ENCODE measurements around the gene CDK12. TPM values are rescaled to one million over a fixed set of nuclear protein-coding genes. Genes with fewer than 3 reads are reported as not detected.

The CDK12 gene
- total RNA-seq, 1 donor from 2014 or later, result 55.7 TPM

DNA sequence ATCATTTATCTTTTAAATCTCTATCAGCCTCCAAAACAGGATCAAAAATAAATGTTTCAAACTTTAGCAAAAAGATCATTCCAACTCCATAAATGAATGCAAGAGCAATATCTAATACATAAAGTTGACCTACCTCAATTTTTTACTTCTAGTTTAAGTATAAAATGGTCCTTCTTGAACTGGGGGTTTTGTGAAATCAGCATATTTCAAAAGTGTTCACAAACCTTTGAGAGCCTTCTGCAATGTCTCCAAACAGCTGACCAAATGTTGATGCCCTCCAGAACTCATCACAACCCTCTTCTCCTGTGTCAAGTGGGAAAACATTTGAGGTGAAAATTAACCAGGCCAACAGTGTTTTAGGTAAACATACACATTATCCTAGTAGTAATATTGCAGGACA is 18.0 kb upstream of the CDK12 start:
- Histone ChIP-seq H3K4me1 (ENCODE audit: insufficient read depth, low read length) (no peaks in the 10 kb centered on the region), H3K27ac (ENCODE audit: low read depth, low read length) (no peak overlapping the region), H3K27me3 (ENCODE audit: insufficient read depth, low read length) (no peaks in the 10 kb centered on the region), H3K9ac (ENCODE audit: low read length) (no peak overlapping the region), H3K79me2 (ENCODE audit: insufficient read depth, low read length) (peaks cover 24% of the 10 kb centered on the region), H2AFZ (ENCODE audit: low read depth, low read length) (no peak overlapping the region), H3K36me3 (ENCODE audit: insufficient read depth, low read length) (peaks cover 50% of the 10 kb centered on the region), H3K4me3 (ENCODE audit: insufficient read depth, low read depth, low read length) (no peak overlapping the region), H3K4me2 (ENCODE audit: low read length) (no peak overlapping the region), H3K9me3 (ENCODE audit: insufficient read depth, low read depth, low read length) (no peaks in the 10 kb centered on the region), H4K20me1 (ENCODE audit: insufficient read depth, low read length) (peaks cover 17% of the 10 kb centered on the region)
- FAIRE-seq, result no peak
- Mint-ChIP-seq H3K9me3 (ENCODE audit: unreplicated experiment) (no peaks in the 10 kb centered on the region), H3K4me3 (ENCODE audit: unreplicated experiment) (no peak overlapping the region), H3K36me3 (ENCODE audit: low read depth, unreplicated experiment) (no peaks in the 10 kb centered on the region), H3K27ac (ENCODE audit: unreplicated experiment) (no peak overlapping the region), H3K4me1 (ENCODE audit: low read depth, unreplicated experiment) (no peaks in the 10 kb centered on the region), H3K27me3 (ENCODE audit: low read depth, unreplicated experiment) (no peaks in the 10 kb centered on the region)
- TF ChIP-seq, protein P1, sequence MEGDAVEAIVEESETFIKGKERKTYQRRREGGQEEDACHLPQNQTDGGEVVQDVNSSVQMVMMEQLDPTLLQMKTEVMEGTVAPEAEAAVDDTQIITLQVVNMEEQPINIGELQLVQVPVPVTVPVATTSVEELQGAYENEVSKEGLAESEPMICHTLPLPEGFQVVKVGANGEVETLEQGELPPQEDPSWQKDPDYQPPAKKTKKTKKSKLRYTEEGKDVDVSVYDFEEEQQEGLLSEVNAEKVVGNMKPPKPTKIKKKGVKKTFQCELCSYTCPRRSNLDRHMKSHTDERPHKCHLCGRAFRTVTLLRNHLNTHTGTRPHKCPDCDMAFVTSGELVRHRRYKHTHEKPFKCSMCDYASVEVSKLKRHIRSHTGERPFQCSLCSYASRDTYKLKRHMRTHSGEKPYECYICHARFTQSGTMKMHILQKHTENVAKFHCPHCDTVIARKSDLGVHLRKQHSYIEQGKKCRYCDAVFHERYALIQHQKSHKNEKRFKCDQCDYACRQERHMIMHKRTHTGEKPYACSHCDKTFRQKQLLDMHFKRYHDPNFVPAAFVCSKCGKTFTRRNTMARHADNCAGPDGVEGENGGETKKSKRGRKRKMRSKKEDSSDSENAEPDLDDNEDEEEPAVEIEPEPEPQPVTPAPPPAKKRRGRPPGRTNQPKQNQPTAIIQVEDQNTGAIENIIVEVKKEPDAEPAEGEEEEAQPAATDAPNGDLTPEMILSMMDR (IDR thresholded peaks at IDR 0.05; ENCODE audit: insufficient read depth, low read depth, low read length), result no peak
- TF ChIP-seq EZH2 (IDR thresholded peaks at IDR 0.05; ENCODE audit: insufficient read depth, low read length), result no peak
- no peak for DNase-seq (ENCODE audit: low read depth)

DNA sequence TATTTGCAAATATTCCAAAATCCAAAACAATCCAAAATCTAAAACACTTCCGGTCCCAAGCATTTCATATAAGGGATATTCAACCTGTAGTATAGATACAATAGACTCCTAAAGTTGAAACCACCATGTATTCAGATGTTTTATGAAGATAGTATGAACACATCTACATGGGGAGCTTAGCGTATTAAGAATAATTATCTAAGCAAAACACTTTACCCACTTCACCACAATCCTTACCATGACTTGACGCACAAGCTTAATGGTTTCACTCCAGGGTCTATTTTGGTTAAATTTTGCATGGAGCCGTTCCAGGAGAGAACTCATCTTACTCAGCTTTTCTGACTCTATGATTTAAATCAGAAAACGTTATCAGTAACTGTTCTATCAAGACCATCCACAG is 13.7 kb upstream of the CDK12 start:
- Mint-ChIP-seq H3K4me3 (ENCODE audit: unreplicated experiment) (no peak overlapping the region), H3K27me3 (ENCODE audit: low read depth, unreplicated experiment) (no peaks in the 10 kb centered on the region), H3K36me3 (ENCODE audit: low read depth, unreplicated experiment) (no peaks in the 10 kb centered on the region), H3K27ac (ENCODE audit: unreplicated experiment) (no peak overlapping the region), H3K4me1 (ENCODE audit: low read depth, unreplicated experiment) (no peaks in the 10 kb centered on the region), H3K9me3 (ENCODE audit: unreplicated experiment) (no peaks in the 10 kb centered on the region)
- DNase-seq (ENCODE audit: low read depth) (no peak), FAIRE-seq (no peak)
- no peak overlapping the region for H3K4me3 ChIP-seq (ENCODE audit: insufficient read depth, low read depth, low read length)
- peaks cover 18% of the 10 kb centered on the region for H4K20me1 ChIP-seq (ENCODE audit: insufficient read depth, low read length)
- peaks cover 27% of the 10 kb centered on the region for H3K36me3 ChIP-seq (ENCODE audit: insufficient read depth, low read length)
- no peak overlapping the region for H2AFZ ChIP-seq (ENCODE audit: low read depth, low read length)
- TF ChIP-seq, protein P1 (IDR thresholded peaks at IDR 0.05; ENCODE audit: insufficient read depth, low read depth, low read length), result no peak
- TF ChIP-seq EZH2 (IDR thresholded peaks at IDR 0.05; ENCODE audit: insufficient read depth, low read length), result no peak
- H3K27me3 ChIP-seq (ENCODE audit: insufficient read depth, low read length), result no peaks in the 10 kb centered on the region
- no peak overlapping the region for H3K27ac ChIP-seq (ENCODE audit: low read depth, low read length)
- H3K4me2 ChIP-seq (ENCODE audit: low read length), result no peak overlapping the region
- peak overlapping the region; percentile 18 for H3K9ac ChIP-seq (ENCODE audit: low read length)
- H3K79me2 ChIP-seq (ENCODE audit: insufficient read depth, low read length), result peaks cover 52% of the 10 kb centered on the region
- peaks cover 6% of the 10 kb centered on the region for H3K4me1 ChIP-seq (ENCODE audit: insufficient read depth, low read length)
- H3K9me3 ChIP-seq (ENCODE audit: insufficient read depth, low read depth, low read length), result no peaks in the 10 kb centered on the region

DNA sequence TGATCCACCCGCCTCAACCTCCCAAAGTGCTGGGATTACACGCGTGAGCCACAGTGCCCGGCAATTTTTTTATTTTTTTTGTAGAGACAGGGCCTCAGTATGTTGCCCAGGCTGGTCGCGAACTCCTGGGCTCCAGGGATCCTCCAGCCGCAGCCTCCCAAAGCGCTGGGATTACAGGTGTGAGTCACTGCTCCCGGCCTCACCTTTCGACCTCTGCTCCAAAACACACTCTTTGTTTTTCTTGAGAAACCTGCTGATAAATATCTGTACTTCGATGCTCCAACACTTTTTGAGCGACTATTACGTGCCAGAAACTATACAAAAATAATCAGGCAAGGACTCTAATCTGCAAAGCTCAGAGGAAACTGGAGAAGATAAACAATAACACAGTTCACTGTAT is 11.2 kb upstream of the CDK12 start:
- Mint-ChIP-seq H3K9me3 (ENCODE audit: unreplicated experiment) (no peaks in the 10 kb centered on the region), H3K36me3 (ENCODE audit: low read depth, unreplicated experiment) (no peaks in the 10 kb centered on the region), H3K4me1 (ENCODE audit: low read depth, unreplicated experiment) (no peaks in the 10 kb centered on the region), H3K27me3 (ENCODE audit: low read depth, unreplicated experiment) (no peaks in the 10 kb centered on the region), H3K4me3 (ENCODE audit: unreplicated experiment) (peak overlapping the region; percentile 97), H3K27ac (ENCODE audit: unreplicated experiment) (peak overlapping the region; percentile 98)
- Histone ChIP-seq H3K4me3 (ENCODE audit: insufficient read depth, low read depth, low read length) (peak overlapping the region; percentile 96), H3K27me3 (ENCODE audit: insufficient read depth, low read length) (no peaks in the 10 kb centered on the region), H3K36me3 (ENCODE audit: insufficient read depth, low read length) (peaks cover 16% of the 10 kb centered on the region), H3K9me3 (ENCODE audit: insufficient read depth, low read depth, low read length) (no peaks in the 10 kb centered on the region), H3K9ac (ENCODE audit: low read length) (peak overlapping the region; percentile 98), H3K27ac (ENCODE audit: low read depth, low read length) (peak overlapping the region; percentile 95), H4K20me1 (ENCODE audit: insufficient read depth, low read length) (peaks cover 18% of the 10 kb centered on the region), H3K4me1 (ENCODE audit: insufficient read depth, low read length) (peaks cover 6% of the 10 kb centered on the region), H3K4me2 (ENCODE audit: low read length) (peak overlapping the region; percentile 88), H3K79me2 (ENCODE audit: insufficient read depth, low read length) (peaks cover 47% of the 10 kb centered on the region), H2AFZ (ENCODE audit: low read depth, low read length) (no peak overlapping the region)
- TF ChIP-seq, protein P1 (IDR thresholded peaks at IDR 0.05; ENCODE audit: insufficient read depth, low read depth, low read length), result no peak
- TF ChIP-seq EZH2 (IDR thresholded peaks at IDR 0.05; ENCODE audit: insufficient read depth, low read length), result no peak
- DNase-seq (ENCODE audit: low read depth), result no peak
- no peak for FAIRE-seq
